ENCODE measurements around the gene CADM2. TPM values are rescaled to one million over a fixed set of nuclear protein-coding genes. Genes with fewer than 3 reads are reported as not detected.

Gene CADM2
- total RNA-seq, 1 experiment from 2014 or later: 10.9 TPM

DNA sequence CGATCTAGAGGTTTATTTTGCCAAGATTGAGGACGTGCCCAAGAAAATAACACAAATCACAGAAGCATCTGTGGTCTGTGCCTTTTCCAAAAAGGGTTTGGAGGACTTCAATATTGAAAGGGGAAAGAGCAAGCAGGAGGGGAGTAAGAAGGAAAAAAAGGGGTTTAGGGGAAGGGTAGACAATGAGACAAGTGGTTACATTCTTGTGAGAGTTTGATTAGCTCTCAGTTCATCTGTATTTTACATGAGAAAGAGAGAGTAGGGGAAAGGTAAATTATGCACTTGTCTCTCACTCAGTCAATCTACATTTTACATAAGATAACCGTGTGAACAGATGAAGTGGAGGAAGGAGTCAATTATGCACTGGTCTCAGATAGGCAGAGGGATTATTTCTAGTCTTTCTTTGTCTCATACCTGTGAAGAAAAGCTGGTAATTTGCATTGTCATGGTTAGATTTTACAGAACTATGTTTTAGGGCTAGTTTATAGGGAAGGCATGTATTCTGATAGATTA lies 931.3 kb downstream of the CADM2 start:
- H3K27me3 Mint-ChIP-seq (ENCODE audit: low read depth): no peaks in the 10 kb centered on the region
- peak overlapping the region; percentile 86 to 92 (median 89); a peak in 6 of 7 replicates for H3K27ac Mint-ChIP-seq
- no peak overlapping the region for H2BK20ac ChIP-seq (ENCODE audit: low read depth, low read length, poor library complexity, severe bottlenecking)
- H3K9me3 ChIP-seq (ENCODE audit: control insufficient read depth, low read depth, low read length): no peaks in the 10 kb centered on the region
- WGBS (ENCODE audit: extremely low coverage, insufficient read length, low lambda C conversion rate): no CpG with 5 or more reads among the region's 3 CpGs
- no peak overlapping the region for H3K18ac ChIP-seq (ENCODE audit: insufficient read length, low read depth, low read length)
- H3K4me1 Mint-ChIP-seq: peaks cover 25 to 31% of the 10 kb centered on the region in 2 experiments
- H3K4ac ChIP-seq (ENCODE audit: low read depth, low read length): no peak overlapping the region
- no peak overlapping the region for H2BK15ac ChIP-seq (ENCODE audit: low read depth, low read length)
- no peak overlapping the region for H2BK5ac ChIP-seq (ENCODE audit: insufficient read length, low read length)
- no peaks in the 10 kb centered on the region for H3K23me2 ChIP-seq (ENCODE audit: insufficient read length, low read depth, low read length, poor library complexity, severe bottlenecking)
- no peak overlapping the region for H4K8ac ChIP-seq (replicated peaks; ENCODE audit: insufficient read length, low read depth, low read length)
- no peaks in the 10 kb centered on the region; the same call in 1 of the 2 replicates for H3K4me1 ChIP-seq (ENCODE audit: insufficient read depth, low read length)
- H3T11ph ChIP-seq (ENCODE audit: low read length): no peak overlapping the region
- no peaks in the 10 kb centered on the region for H3K79me1 ChIP-seq (ENCODE audit: insufficient read depth, low read depth, low read length, poor library complexity, severe bottlenecking)
- H3K23ac ChIP-seq (ENCODE audit: insufficient read length, low read depth, low read length): no peak overlapping the region
- H4K5ac ChIP-seq (ENCODE audit: insufficient read length, low read depth, low read length): no peak overlapping the region
- no peak overlapping the region for H3K9ac ChIP-seq (ENCODE audit: extremely low read depth, insufficient read length, low read length)
- no peak overlapping the region for H2AFZ ChIP-seq (ENCODE audit: low read length)
- H4K20me1 ChIP-seq (ENCODE audit: control insufficient read depth, insufficient read depth, insufficient read length): no peaks in the 10 kb centered on the region
- H2BK12ac ChIP-seq (ENCODE audit: insufficient read length, low read depth, low read length): no peak overlapping the region
- H3K56ac ChIP-seq (ENCODE audit: insufficient read length, low read depth, low read length): no peak overlapping the region
- H4K91ac ChIP-seq (ENCODE audit: insufficient read length, low read depth, low read length): no peak overlapping the region
- TF ChIP-seq, protein P1, sequence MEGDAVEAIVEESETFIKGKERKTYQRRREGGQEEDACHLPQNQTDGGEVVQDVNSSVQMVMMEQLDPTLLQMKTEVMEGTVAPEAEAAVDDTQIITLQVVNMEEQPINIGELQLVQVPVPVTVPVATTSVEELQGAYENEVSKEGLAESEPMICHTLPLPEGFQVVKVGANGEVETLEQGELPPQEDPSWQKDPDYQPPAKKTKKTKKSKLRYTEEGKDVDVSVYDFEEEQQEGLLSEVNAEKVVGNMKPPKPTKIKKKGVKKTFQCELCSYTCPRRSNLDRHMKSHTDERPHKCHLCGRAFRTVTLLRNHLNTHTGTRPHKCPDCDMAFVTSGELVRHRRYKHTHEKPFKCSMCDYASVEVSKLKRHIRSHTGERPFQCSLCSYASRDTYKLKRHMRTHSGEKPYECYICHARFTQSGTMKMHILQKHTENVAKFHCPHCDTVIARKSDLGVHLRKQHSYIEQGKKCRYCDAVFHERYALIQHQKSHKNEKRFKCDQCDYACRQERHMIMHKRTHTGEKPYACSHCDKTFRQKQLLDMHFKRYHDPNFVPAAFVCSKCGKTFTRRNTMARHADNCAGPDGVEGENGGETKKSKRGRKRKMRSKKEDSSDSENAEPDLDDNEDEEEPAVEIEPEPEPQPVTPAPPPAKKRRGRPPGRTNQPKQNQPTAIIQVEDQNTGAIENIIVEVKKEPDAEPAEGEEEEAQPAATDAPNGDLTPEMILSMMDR (conservative IDR thresholded peaks at IDR 0.05): no peak
- no peak overlapping the region for H2BK120ac ChIP-seq (ENCODE audit: low read depth, low read length, poor library complexity, severe bottlenecking)
- peaks cover 9 to 21% (median 12%) of the 10 kb centered on the region in 3 experiments for H3K36me3 Mint-ChIP-seq (ENCODE audit: insufficient read depth in 1 of 3, low read depth in 3 of 3)
- H3K79me2 ChIP-seq (ENCODE audit: insufficient read depth, low read length): no peaks in the 10 kb centered on the region
- no peak overlapping the region for H3K27ac ChIP-seq (ENCODE audit: insufficient read length, low read depth, low read length)
- H2AK5ac ChIP-seq (ENCODE audit: insufficient read length, low read length): no peak overlapping the region
- H3K4me3 Mint-ChIP-seq: peak overlapping the region in 1 of 2 experiments; percentile 33; a peak in 2 of 5 replicates
- peaks cover 6 to 13% of the 10 kb centered on the region in 2 experiments; a peak in 4 of 5 replicates for H3K9me3 Mint-ChIP-seq
- H3K27me3 ChIP-seq (ENCODE audit: insufficient read depth, low read length): no peaks in the 10 kb centered on the region
- DNase-seq: no peak
- no peak overlapping the region for H3K14ac ChIP-seq (ENCODE audit: insufficient read depth, low read length)
- no peak overlapping the region for H3K4me2 ChIP-seq (ENCODE audit: insufficient read depth, insufficient read length, low read length)

Data from H9 (cell line).